Thyroid gland (tissue), 4 donors: ENCODE results near the gene MRPL10.
"Not testable (repeated sequence)": the region's sequence is repeated elsewhere in the genome, so short reads cannot be mapped to it uniquely, and the experiment has no call there.

ENCODE experiments used
- CTCF ChIP-seq, 6 experiments: fragments of 200-600 bp in 3 of 6; fragments of 450-650 bp in 3 of 6; sonication (generic) in 3 of 6; IDR thresholded peaks; one replicate each; pipeline ENCODE4 v1.5.1; 2016 to 2019; ENCODE audit warnings: antibody characterized with exemption in 6 of 6, mild to moderate bottlenecking in 2 of 6, inconsistent platforms in 1 of 6, moderate library complexity in 1 of 6
- POLR2A ChIP-seq, 2 donors: fragments of 450-650 bp; IDR thresholded peaks; one replicate each; pipeline ENCODE4 v1.6.1; 2017; ENCODE audit warnings: antibody characterized with exemption in 2 of 2, mild to moderate bottlenecking in 2 of 2, moderate library complexity in 1 of 2

- not testable (repeated sequence) for TF ChIP-seq CTCF, POLR2A (IDR thresholded peaks at IDR 0.05)
Measured at GRCh38 chr17:47773649-47774048, 57.7 kb downstream of the MRPL10 start.
